Measurements from ENCODE around the gene DNASE1L1.

DNA sequence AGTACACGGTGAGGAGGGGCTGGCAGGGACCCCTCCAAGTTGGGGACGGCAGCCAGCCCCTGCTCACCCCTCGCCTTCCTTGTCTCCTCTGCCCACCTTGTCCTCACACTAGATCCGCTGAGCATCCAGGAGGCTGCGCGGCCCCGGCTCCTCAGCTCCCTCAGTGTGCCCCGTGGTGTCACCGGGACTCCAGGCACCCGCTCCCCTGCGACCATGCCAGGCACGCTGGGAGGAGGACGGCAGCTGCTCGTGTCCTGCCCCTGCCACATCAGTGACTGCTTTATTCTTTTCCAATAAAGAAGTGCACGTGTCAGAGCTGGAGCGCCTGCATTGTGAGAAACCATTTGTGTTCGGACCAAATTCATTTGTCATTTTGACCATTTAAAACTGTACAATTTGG is 41.3 kb upstream of the DNASE1L1 start:
- TF ChIP-seq EZH2 (IDR thresholded peaks at IDR 0.05) (no peak), EZH2phosphoT487 (IDR thresholded peaks at IDR 0.05) (no peak)
- TF ChIP-seq, protein P1, sequence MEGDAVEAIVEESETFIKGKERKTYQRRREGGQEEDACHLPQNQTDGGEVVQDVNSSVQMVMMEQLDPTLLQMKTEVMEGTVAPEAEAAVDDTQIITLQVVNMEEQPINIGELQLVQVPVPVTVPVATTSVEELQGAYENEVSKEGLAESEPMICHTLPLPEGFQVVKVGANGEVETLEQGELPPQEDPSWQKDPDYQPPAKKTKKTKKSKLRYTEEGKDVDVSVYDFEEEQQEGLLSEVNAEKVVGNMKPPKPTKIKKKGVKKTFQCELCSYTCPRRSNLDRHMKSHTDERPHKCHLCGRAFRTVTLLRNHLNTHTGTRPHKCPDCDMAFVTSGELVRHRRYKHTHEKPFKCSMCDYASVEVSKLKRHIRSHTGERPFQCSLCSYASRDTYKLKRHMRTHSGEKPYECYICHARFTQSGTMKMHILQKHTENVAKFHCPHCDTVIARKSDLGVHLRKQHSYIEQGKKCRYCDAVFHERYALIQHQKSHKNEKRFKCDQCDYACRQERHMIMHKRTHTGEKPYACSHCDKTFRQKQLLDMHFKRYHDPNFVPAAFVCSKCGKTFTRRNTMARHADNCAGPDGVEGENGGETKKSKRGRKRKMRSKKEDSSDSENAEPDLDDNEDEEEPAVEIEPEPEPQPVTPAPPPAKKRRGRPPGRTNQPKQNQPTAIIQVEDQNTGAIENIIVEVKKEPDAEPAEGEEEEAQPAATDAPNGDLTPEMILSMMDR (IDR thresholded peaks at IDR 0.05), result no peak
